ENCODE data around the gene TRAP1.

GRCh38 chr16:3659251-3659650 lies 58.1 kb downstream of the TRAP1 start:
- TF ChIP-seq POLR2A (IDR thresholded peaks at IDR 0.05), result no peak
- TF ChIP-seq CTCF (IDR thresholded peaks at IDR 0.05), result no peak

Measured in adrenal gland (tissue), 5 donors.